ENCODE measurements around the gene SLC35F5. TPM values are rescaled to one million over a fixed set of nuclear protein-coding genes. Genes with fewer than 3 reads are reported as not detected.
"Not testable (repeated sequence)": the region's sequence is repeated elsewhere in the genome, so short reads cannot be mapped to it uniquely, and the experiment has no call there.

SLC35F5 gene
- polyA plus RNA-seq, 1 experiment: 91.0 TPM

- Histone ChIP-seq H3K9me3 (ENCODE audit: control insufficient read depth, insufficient read depth, low read length) (peaks cover 4% of the 10 kb centered on the region; the same call in 1 of the 2 replicates), H3K27me3 (ENCODE audit: control insufficient read depth, insufficient read depth, low read length) (no peaks in the 10 kb centered on the region), H3K4me3 (ENCODE audit: low read depth, low read length) (no peak overlapping the region), H3K27ac (ENCODE audit: low read depth, low read length) (no peak overlapping the region)
- POLR2A ChIA-PET: no interaction called here
- no peak for DNase-seq (ENCODE audit: low read depth, low spot score)
- TF ChIP-seq CTCF (IDR thresholded peaks at IDR 0.05; ENCODE audit: low read depth, low read length): no peak
- CTCF ChIA-PET: interaction anchor here (1.2 kb wide), 1 partner anchor 14 kb away, joined by 8 read pairs; no protein-coding TSS in a partner anchor
Measured at GRCh38 chr2:113705982-113706523, 50.4 kb downstream of the SLC35F5 start.

GRCh38 chr2:113704300-113704993 is 52.0 kb downstream of the SLC35F5 start:
- CTCF ChIA-PET; H3K4me3 ChIP-seq (ENCODE audit: low read depth, low read length); H3K9me3 ChIP-seq (ENCODE audit: control insufficient read depth, insufficient read depth, low read length); H3K27me3 ChIP-seq (ENCODE audit: control insufficient read depth, insufficient read depth, low read length); DNase-seq (ENCODE audit: low read depth, low spot score); H3K27ac ChIP-seq (ENCODE audit: low read depth, low read length); POLR2A ChIA-PET: not testable (repeated sequence)

- Histone ChIP-seq H3K27ac (ENCODE audit: low read depth, low read length) (no peak overlapping the region), H3K9me3 (ENCODE audit: control insufficient read depth, insufficient read depth, low read length) (peaks cover 4% of the 10 kb centered on the region; the same call in 1 of the 2 replicates), H3K27me3 (ENCODE audit: control insufficient read depth, insufficient read depth, low read length) (no peaks in the 10 kb centered on the region), H3K4me3 (ENCODE audit: low read depth, low read length) (no peak overlapping the region)
- DNase-seq (ENCODE audit: low read depth, low spot score): no peak
- TF ChIP-seq CTCF (IDR thresholded peaks at IDR 0.05; ENCODE audit: low read depth, low read length): no peak
- ChIA-PET POLR2A (no interaction called here), CTCF (no interaction called here)
Measured at GRCh38 chr2:113703386-113704299, 52.8 kb downstream of the SLC35F5 start.

- Histone ChIP-seq H3K4me3 (ENCODE audit: low read depth, low read length) (no peak overlapping the region), H3K9me3 (ENCODE audit: control insufficient read depth, insufficient read depth, low read length) (peaks cover 9% of the 10 kb centered on the region), H3K27me3 (ENCODE audit: control insufficient read depth, insufficient read depth, low read length) (no peaks in the 10 kb centered on the region), H3K27ac (ENCODE audit: low read depth, low read length) (no peak overlapping the region)
- ChIA-PET POLR2A (no interaction called here), CTCF (no interaction called here)
- TF ChIP-seq CTCF (IDR thresholded peaks at IDR 0.05; ENCODE audit: low read depth, low read length): no peak
- no peak for DNase-seq (ENCODE audit: low read depth, low spot score)
Measured at GRCh38 chr2:113700186-113700841, 56.1 kb downstream of the SLC35F5 start.

- ChIA-PET POLR2A (no interaction called here), CTCF (no interaction called here)
- peaks cover 5% of the 10 kb centered on the region for H3K9me3 ChIP-seq (ENCODE audit: control insufficient read depth, insufficient read depth, low read length)
- H3K4me3 ChIP-seq (ENCODE audit: low read depth, low read length): no peak overlapping the region
- DNase-seq (ENCODE audit: low read depth, low spot score): no peak
- no peak overlapping the region for H3K27ac ChIP-seq (ENCODE audit: low read depth, low read length)
- H3K27me3 ChIP-seq (ENCODE audit: control insufficient read depth, insufficient read depth, low read length): no peaks in the 10 kb centered on the region
- TF ChIP-seq CTCF (IDR thresholded peaks at IDR 0.05; ENCODE audit: low read depth, low read length): no peak
Measured at GRCh38 chr2:113698892-113699447, 57.5 kb downstream of the SLC35F5 start.

GRCh38 chr2:113698251-113698650 is 58.2 kb downstream of the SLC35F5 start:
- H3K9me3 ChIP-seq (ENCODE audit: control insufficient read depth, insufficient read depth, low read length); H3K4me3 ChIP-seq (ENCODE audit: low read depth, low read length); DNase-seq (ENCODE audit: low read depth, low spot score); H3K27ac ChIP-seq (ENCODE audit: low read depth, low read length); H3K27me3 ChIP-seq (ENCODE audit: control insufficient read depth, insufficient read depth, low read length); CTCF ChIA-PET; POLR2A ChIA-PET: not testable (repeated sequence)
